ENCODE results near the gene SERGEF.

Gene SERGEF

DNA sequence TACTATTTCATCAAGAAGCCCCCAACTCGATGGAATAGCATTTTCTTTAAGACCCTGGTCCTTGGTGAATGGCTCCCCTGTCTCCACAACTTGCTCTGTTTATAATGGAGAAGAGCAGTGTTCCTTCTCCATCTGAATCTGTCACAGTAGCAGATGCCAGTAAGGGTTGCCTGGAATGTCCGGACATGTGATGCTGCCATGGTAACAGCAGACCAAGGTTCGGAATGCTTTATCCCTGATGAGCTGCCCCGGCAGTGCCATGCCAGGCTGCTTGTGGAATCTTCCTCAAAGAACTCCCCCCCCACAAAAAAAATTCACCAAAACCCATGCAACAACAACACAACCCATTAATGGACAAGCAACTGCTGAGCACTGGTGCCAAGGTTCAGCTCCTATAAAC, 205.8 kb downstream of the SERGEF start:
- DNase-seq, result no peak

DNA sequence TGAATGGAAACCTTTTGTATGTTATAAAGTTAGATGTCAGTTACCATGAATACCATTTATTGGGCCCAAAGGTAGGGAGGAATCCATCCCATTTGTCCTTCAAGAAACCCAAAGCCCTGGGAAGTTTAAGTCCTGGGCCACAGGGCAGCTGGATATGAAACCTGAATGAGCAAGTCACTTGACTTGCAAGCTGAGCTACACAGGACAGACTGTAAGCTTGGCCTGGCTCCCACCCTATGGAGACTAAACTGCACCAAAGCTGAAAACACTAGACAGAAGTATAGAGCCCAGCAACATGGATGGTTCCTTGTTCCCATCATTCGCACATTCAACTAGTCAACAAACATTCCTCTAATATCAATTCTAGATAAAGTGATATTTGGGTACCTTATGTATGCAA, 207.0 kb downstream of the SERGEF start:
- DNase-seq, result no peak

DNA sequence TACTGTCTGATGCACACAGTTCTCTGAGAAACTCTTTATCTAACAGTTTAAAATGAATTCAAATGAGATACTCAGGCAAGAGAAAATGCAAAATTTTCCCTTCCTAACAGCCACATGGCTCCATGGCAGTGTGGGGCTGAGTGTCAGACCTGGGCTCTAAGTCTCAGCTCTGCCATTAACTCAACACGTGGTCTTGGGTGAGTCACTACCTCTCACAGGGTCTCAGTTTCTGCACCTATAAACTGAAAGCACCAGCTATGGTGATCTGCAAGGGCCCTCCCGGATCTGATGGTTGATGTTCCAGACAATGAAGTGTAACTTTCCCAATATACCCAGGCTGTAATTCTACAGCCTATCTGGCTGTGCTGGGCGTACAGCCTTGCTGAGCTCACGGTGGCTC, 207.8 kb downstream of the SERGEF start:
- DNase-seq, result no peak

DNA sequence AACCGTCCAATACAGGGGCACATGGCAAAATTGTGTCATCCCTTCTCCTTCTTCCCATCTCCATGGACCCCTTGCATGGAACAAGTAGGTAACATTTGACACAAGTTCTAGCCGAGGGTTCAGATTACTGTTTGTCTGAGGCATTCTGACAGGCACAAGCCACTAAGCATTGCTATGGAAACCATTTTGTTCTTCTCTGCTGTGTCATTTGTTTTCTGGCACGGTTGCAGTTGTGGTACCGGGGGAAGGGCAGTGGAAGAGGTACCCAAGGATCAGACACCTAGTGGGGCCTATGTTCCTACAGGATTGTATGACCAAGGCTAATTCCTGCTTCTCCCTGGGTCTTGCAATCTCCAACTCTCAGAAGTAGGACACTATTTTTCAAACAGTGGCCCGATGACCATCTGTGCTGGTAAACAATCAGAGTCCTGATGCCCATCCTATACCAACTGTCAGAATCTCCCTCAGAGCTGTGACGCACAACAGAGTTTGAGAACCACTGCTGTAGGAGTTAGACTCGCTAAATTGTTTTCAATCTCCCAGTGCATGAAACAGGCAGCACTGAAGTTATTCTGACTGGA, 209.0 kb downstream of the SERGEF start:
- DNase-seq, result no peak

- DNase-seq, result no peak
These were observed 210.4 kb downstream of the SERGEF start for GRCh38 chr11:17802491-17802890.

GRCh38 chr11:17801166-17801565, 211.7 kb downstream of the SERGEF start:
- DNase-seq, result no peak

DNA sequence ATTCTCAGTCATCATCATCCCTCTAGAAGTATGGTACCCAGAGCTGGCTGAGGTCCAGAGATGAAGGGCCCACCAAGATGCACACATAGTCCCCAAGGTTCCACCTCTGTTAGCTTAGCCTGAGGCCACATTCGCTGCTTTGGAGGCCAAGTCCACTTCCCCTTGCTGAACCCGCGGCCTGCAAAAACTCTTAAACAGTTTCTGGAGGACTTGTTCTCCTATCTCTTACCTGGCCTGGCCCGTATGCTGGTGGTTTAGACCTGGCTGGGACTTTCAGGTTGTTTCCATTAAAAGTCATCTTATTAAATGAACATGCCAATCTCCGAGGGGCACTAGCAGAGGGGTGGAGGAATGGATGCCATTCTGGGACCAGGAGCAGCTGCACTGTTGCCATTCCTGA, 213.7 kb downstream of the SERGEF start:
- DNase-seq, result no peak

DNA sequence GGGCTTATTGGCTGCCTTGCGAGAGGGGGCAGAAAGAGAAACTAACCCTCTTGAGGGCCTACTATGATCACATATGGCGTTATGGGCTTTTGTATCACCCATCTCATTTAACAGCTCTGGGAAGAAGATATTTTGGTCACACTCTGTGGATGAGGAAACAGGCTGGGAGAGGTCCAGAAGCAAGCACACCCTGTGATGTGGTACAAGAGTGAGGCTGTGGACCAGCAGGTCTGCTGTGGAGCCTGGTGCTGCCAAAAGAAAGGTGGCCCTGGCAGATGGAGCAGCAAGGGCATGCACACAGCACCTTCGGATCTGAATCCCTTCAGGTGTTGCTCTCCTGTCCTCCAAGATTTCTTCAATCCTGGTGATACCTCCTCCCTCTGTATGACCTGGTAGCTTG, 214.1 kb downstream of the SERGEF start:
- no peak for DNase-seq

GRCh38 chr11:17798253-17798652, 214.6 kb downstream of the SERGEF start:
- no peak for DNase-seq

DNA sequence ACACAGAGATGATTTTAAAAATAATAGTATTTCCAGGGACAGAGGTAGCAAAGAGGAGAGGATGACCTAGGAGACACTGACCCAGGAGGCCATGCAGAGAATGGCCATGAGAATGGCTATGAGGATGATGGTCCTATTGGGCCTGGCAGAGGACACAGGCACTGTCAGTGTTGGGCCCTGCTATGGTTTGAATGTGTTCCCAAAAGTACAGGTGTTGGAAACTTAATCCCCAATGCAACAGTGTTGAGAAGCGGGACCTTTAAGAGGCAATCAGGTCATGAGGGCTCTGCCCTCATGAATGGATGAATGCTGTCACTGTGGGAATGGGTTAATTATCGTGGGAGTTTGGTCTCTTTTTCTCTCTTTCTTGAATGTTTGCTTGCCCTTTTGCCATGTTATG, 216.7 kb downstream of the SERGEF start:
- DNase-seq, result no peak

DNA sequence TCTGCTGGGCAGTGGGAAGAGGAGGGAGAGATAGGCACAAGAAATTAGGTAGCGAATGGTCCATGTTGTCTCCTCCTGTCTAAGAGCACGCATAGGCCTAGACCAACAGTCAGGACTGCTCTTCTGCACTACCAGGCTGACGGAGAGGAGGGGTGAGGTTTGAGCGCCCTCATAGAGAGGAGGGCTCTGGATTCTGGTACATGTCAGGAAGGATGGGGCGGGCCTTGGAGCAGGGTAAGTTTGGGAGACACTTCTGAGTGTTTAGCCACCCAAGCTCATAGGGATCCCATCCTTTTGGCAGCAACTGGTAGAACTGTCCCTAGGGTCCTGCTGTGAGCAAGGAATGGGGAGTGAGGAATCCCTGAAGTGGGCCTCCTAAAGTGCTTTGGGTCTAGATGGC, 217.9 kb downstream of the SERGEF start:
- no peak for DNase-seq

DNA sequence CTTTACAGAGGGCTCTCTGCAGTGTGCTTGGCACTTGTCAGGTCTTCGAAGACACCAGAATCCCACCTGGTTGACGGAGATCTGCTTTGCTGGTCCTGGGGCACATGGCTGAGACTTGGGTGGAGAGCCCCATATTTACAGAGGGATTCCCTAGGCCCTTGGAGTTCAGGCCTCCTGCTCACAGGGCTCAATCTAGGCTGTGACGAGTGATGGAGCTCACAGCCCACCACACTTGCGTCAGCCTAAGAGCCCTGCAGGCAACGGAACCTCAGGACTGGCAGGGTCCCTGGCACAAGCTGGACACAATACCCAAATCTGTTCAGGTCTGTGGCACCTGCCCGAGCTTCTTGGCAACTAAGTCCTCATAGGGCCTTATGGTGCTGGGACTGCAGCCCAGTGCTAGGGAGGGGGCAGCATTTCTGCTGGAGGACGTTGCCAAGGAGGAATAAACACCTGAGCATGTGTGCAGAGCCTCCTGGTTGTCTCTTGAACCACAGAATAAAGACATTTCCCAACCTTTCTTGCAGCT, 219.1 kb downstream of the SERGEF start:
- DNase-seq, result no peak

DNA sequence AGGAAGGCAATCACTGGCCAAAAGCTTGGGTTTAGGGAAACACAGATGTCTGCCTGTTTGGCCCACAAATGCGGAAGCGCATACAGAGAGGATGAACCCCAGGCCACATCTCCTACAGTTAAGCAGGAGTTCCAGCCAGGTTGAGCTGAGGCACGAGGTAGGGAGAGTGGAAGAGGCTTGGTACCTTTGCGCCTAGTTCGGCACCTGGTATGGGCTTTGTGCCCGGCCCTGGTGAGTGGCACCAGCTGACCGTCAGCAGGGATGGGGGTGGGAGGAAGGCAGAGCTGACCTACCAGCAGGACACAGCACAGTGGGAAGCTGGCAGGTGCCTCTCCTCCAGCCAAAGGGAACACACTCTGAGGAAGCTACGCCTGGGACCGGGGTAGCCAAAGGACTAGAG, 220.7 kb downstream of the SERGEF start:
- no peak for DNase-seq

GRCh38 chr11:17791144-17791543, 221.7 kb downstream of the SERGEF start:
- DNase-seq, result no peak

GRCh38 chr11:17790453-17790852, 222.4 kb downstream of the SERGEF start:
- DNase-seq, result no peak

- DNase-seq, result no peak
These were observed 224.8 kb downstream of the SERGEF start for GRCh38 chr11:17788084-17788483.

GRCh38 chr11:17786824-17787525, 225.9 kb downstream of the SERGEF start:
- DNase-seq, result no peak

DNA sequence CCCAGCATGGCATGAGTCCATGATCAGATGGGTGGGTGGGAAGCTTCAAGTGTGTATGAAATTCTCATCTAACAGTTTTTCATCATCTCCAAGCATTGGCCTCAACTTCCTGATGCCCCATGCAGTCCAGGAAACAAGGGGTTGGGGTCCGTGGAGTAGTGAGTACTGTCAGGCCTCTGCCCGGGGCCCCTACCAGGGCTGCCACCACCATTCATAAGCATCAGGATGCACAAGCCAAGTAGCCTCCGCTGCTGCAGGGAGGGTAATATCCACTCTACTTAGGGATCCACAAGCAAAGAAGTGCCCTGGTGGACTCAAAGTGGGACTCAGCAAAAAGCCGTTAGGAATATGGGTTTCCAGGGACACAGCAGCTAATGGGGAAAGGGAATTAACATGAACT, 229.0 kb downstream of the SERGEF start:
- no peak for DNase-seq

DNA sequence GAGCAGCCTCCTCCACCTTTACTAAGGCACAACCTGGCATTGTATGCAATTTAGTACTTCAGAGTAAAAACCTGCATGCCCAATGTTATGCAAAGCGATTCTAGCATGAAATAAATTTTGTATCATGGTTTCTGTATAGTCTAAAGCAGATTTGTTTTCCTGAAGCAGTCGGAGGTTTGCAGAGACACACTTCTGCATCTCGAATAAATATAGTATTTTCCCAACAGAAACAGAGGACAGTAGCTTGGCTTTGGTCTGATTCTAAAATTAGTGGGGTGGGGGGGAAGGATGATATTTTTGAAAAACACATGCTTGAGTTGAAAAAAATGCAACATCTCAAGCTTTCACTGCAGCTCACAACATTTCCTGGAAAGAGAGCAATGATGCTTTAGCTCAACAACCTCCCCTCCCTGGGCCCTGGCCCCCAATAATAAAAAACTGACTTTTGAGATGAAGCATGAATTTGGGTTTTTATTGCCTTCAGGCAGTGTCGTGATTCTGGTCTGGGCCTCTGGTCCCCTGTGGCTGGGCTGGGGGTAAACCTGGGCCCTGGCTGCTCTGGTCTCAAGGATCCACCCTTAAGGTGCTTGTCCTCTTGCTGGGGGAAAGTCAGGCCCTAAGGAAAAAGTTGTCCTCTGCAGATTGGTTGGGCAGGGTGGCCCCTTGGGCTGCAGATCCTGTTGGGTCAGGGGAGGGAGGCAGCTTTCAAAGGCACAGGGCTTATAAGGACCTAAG, 230.1 kb downstream of the SERGEF start:
- DNase-seq, result no peak

- DNase-seq, result no peak
These were observed 230.7 kb downstream of the SERGEF start for GRCh38 chr11:17782145-17782544.

- no peak for DNase-seq
These were observed 231.2 kb downstream of the SERGEF start for GRCh38 chr11:17781626-17782025.

- DNase-seq, result no peak
These were observed 231.6 kb downstream of the SERGEF start for GRCh38 chr11:17781221-17781620.

DNA sequence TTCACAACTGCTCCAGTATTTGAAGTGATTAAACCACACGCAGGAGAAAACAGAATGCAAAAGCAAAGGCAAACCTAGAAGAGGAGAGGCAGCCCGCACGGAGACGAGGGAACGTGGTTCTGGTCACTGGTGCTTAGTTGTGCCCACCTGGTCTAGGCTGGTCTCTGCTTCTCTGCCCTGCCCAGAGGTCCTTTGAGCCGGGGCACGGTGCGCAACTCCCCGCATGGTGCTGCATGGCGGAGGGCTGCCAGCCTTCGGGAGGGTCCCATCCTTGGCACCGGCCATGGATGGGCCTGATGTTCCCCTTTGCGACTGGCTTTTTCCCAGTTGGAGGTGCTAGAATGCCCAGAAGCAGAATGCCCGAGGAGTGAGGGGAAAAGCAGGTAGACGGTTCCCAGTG, 232.2 kb downstream of the SERGEF start:
- no peak for DNase-seq

Measured in NCI-H1694 (cell line).